B cell (primary cell): Measurements from ENCODE around the gene FIGNL2. TPM values are rescaled to one million over a fixed set of nuclear protein-coding genes. Genes with fewer than 3 reads are reported as not detected.

ENCODE experiments used
- ATAC-seq: fragments of 200-7000 bp; cut with Tn5 transposase; one replicate; pipeline ENCODE4 v1.10.0; 2021; ENCODE audit warnings: low read depth, mild to moderate bottlenecking, moderate number of reproducible peaks, moderate library complexity
- CTCF ChIA-PET: fragments of 350-600 bp; sonication (Branson Sonifier 250); formaldehyde crosslinking; loops from one replicate; lab custom pipeline; 2021; ENCODE audit warnings: antibody characterized with exemption, inconsistent platforms; lab: Charles Lee
- POLR2A ChIA-PET: fragments of 350-600 bp; sonication (Branson Sonifier 250); formaldehyde crosslinking; loops from one replicate; lab custom pipeline; 2021; ENCODE audit warnings: antibody characterized with exemption; lab: Charles Lee
- DNase-seq: peaks from one replicate; pipeline ENCODE4 v3.0.0; 2013
- H2AFZ ChIP-seq: 2 replicates; pipeline ENCODE4 v1.6.1; 2012; ENCODE audit warnings: mild to moderate bottlenecking, low read depth, low read length; ENCODE audit not compliant: insufficient read depth, poor library complexity, severe bottlenecking
- H3K27ac ChIP-seq, 2 donors: 1 replicate in 1 of 2; 2 replicates in 1 of 2; pipeline ENCODE4 v1.5.1; 2012 to 2013; ENCODE audit warnings: low read length in 2 of 2, mild to moderate bottlenecking in 2 of 2, moderate library complexity in 1 of 2
- H3K27me3 ChIP-seq, 4 experiments: fragments of 200-600 bp in 1 of 4; sonication (generic) in 1 of 4; replicated peaks in 1 of 4; 1 replicate in 2 of 4; 2 replicates in 2 of 4; pipeline versions ENCODE4 v1.6.1 to v1.7.0; 2013 to 2016; ENCODE audit warnings: low read length in 3 of 4, mild to moderate bottlenecking in 2 of 4, mixed read lengths in 1 of 4, moderate library complexity in 1 of 4; ENCODE audit not compliant: insufficient read depth in 4 of 4, control insufficient read depth in 3 of 4; ENCODE audit errors: control extremely low read depth in 1 of 4
- H3K36me3 ChIP-seq, 2 experiments: replicated peaks in 1 of 2; 1 replicate in 1 of 2; 2 replicates in 1 of 2; pipeline versions ENCODE4 v1.6.1 to v1.7.1; 2013; ENCODE audit warnings: low read length in 1 of 2; ENCODE audit not compliant: insufficient read depth in 2 of 2, control insufficient read depth in 1 of 2; ENCODE audit errors: control extremely low read depth in 1 of 2, extremely low read depth in 1 of 2
- H3K4me1 ChIP-seq, 2 donors: fragments of 200-600 bp in 1 of 2; sonication (generic) in 1 of 2; 1 replicate in 1 of 2; 2 replicates in 1 of 2; pipeline versions ENCODE4 v1.5.1 to v1.6.1; 2013 to 2017; ENCODE audit warnings: low read length in 2 of 2; ENCODE audit not compliant: control insufficient read depth in 2 of 2, insufficient read depth in 2 of 2
- H3K4me2 ChIP-seq: replicated peaks from 2 replicates; pipeline ENCODE3; 2012; ENCODE audit warnings: mild to moderate bottlenecking, low read depth, low read length; ENCODE audit not compliant: poor library complexity, severe bottlenecking
- H3K4me3 ChIP-seq, 5 experiments: fragments of 200-600 bp in 1 of 5; sonication (generic) in 1 of 5; 1 replicate in 3 of 5; 2 replicates in 2 of 5; pipeline versions ENCODE4 v1.5.1 to v1.7.0; 2011 to 2016; ENCODE audit warnings: low read length in 4 of 5, mild to moderate bottlenecking in 4 of 5, low read depth in 2 of 5, control low read depth in 1 of 5, moderate library complexity in 1 of 5; ENCODE audit not compliant: insufficient read depth in 1 of 5; ENCODE audit errors: control extremely low read depth in 1 of 5, extremely low read depth in 1 of 5
- H3K79me2 ChIP-seq: fragments of 200-600 bp; sonication (generic); one replicate; pipeline ENCODE4 v1.6.0; 2016; ENCODE audit warnings: low read length; ENCODE audit not compliant: control insufficient read depth, insufficient read depth
- H3K9ac ChIP-seq: fragments of 200-600 bp; sonication (generic); 2 replicates; pipeline ENCODE4 v1.6.1; 2017; ENCODE audit warnings: mild to moderate bottlenecking, low read length, moderate library complexity
- H3K9me3 ChIP-seq, 3 donors: one replicate each; pipeline versions ENCODE4 v1.6.1 to v1.7.1; 2013; ENCODE audit warnings: low read length in 2 of 3; ENCODE audit not compliant: control insufficient read depth in 2 of 3, insufficient read depth in 1 of 3; ENCODE audit errors: control extremely low read depth in 1 of 3
- H4K20me1 ChIP-seq: 2 replicates; pipeline ENCODE4 v1.6.0; 2012; ENCODE audit warnings: mild to moderate bottlenecking, low read length; ENCODE audit not compliant: insufficient read depth, control insufficient read depth, poor library complexity, severe bottlenecking
- H3K27ac Mint-ChIP-seq: one replicate; pipeline ENCODE4 v1.8.0; 2021; ENCODE audit warnings: mixed read lengths
- H3K27me3 Mint-ChIP-seq: one replicate; pipeline ENCODE4 v1.8.0; 2021; ENCODE audit warnings: mixed read lengths
- H3K4me1 Mint-ChIP-seq: one replicate; pipeline ENCODE4 v1.8.0; 2021; ENCODE audit warnings: mixed read lengths
- H3K4me3 Mint-ChIP-seq: one replicate; pipeline ENCODE4 v1.8.0; 2021; ENCODE audit warnings: mixed read lengths
- H3K9me3 Mint-ChIP-seq: one replicate; pipeline ENCODE4 v1.8.0; 2022; ENCODE audit warnings: mixed read lengths; ENCODE audit not compliant: insufficient read depth
- CTCF ChIP-seq: fragments of 200-600 bp; IDR thresholded peaks from one replicate; pipeline ENCODE4 v1.8.0; 2022; ENCODE audit warnings: antibody characterized with exemption, mild to moderate bottlenecking
- EZH2 ChIP-seq: IDR thresholded peaks from 2 replicates; pipeline ENCODE4 v1.6.1; 2012; ENCODE audit warnings: borderline replicate concordance, low read depth, mild to moderate bottlenecking, moderate library complexity, low read length; ENCODE audit not compliant: insufficient read depth, poor library complexity, severe bottlenecking
- WGBS: methylation state at CpG from one replicate; pipeline ENCODE4 v1.1.5; 2013; ENCODE audit warnings: missing lambda C conversion rate; ENCODE audit not compliant: insufficient coverage; 5-methylcytosine and 5-hydroxymethylcytosine counted together
- intact Hi-C: fragments of 100-400 bp; cut with micrococcal nuclease; formaldehyde crosslinking; loops from one replicate; pipeline ENCODE4 v1.10.0; 2022
- polyA plus RNA-seq: library from polyadenylated mRNA; depleted of rRNA; stranded (reverse); fragments of >200 nt; gene quantifications from 2 replicates; pipeline ENCODE4 v1.2.3, GENCODE V29; 2012
- total RNA-seq, 2 donors: library from RNA; stranded (reverse); fragments of 120-200 nt in 1 of 2; gene quantifications; 1 replicate in 1 of 2; 2 replicates in 1 of 2; pipeline versions ENCODE4 v1.2.3 to v1.2.4, GENCODE V29; 2013 to 2022

The FIGNL2 gene
- total and polyA plus RNA-seq, 2 donors (not counting 1 experiment from before 2014, with no cell fraction given): 0.16 to 0.79 TPM

GRCh38 chr12:51827925-51828818, 20.3 kb downstream of the FIGNL2 start:
- Mint-ChIP-seq H3K27ac (no peak overlapping the region), H3K4me1 (peaks cover 20% of the 10 kb centered on the region), H3K4me3 (no peak overlapping the region), H3K27me3 (peaks cover 42% of the 10 kb centered on the region), H3K9me3 (no peaks in the 10 kb centered on the region)
- no peak overlapping the region for H3K27ac ChIP-seq
- ChIA-PET CTCF (interaction anchor here (1.0 to 1.5 kb wide), 2 partner anchors 7 to 11 kb away, joined by 3 to 6 read pairs; no protein-coding TSS in a partner anchor), POLR2A (interaction anchor here (0.6 kb wide), 1 partner anchor 48 kb away, joined by 6 read pairs; no protein-coding TSS in a partner anchor)
- peaks cover 16 to 19% of the 10 kb centered on the region in 2 donors for H3K4me1 ChIP-seq
- ATAC-seq: no peak
- H3K4me2 ChIP-seq: peak overlapping the region; percentile 2
- peaks cover 0 to 6% (median 0%) of the 10 kb centered on the region in 3 donors for H3K9me3 ChIP-seq
- H3K79me2 ChIP-seq: no peaks in the 10 kb centered on the region
- no peaks in the 10 kb centered on the region for H3K36me3 ChIP-seq
- H3K4me3 ChIP-seq: no peak overlapping the region
- DNase-seq: no peak
- no peaks in the 10 kb centered on the region for H4K20me1 ChIP-seq
- TF ChIP-seq EZH2 (no peak), CTCF (no peak)
- intact Hi-C loops: no loop called here
- 5% methylated on average over 9 of the region's 11 CpGs for WGBS
- H3K27me3 ChIP-seq: peaks cover 0 to 38% (median 11%) of the 10 kb centered on the region in 4 experiments
- H3K9ac ChIP-seq: no peak overlapping the region
- H2AFZ ChIP-seq: no peak overlapping the region

- H3K9ac ChIP-seq: no peak overlapping the region
- no peak overlapping the region for H2AFZ ChIP-seq
- H3K4me1 Mint-ChIP-seq: peaks cover 17% of the 10 kb centered on the region
- peaks cover 0 to 4% (median 0%) of the 10 kb centered on the region in 3 donors for H3K9me3 ChIP-seq
- peaks cover 9 to 11% of the 10 kb centered on the region in 2 donors for H3K4me1 ChIP-seq
- no peak overlapping the region for H3K4me2 ChIP-seq
- WGBS: 91% methylated on average over 3 of the region's 4 CpGs
- peaks cover 36% of the 10 kb centered on the region for H3K27me3 Mint-ChIP-seq
- H3K4me3 ChIP-seq: no peak overlapping the region
- H3K27ac ChIP-seq: no peak overlapping the region
- H3K36me3 ChIP-seq: no peaks in the 10 kb centered on the region
- H3K9me3 Mint-ChIP-seq: no peaks in the 10 kb centered on the region
- ChIA-PET CTCF (no interaction called here), POLR2A (no interaction called here)
- no peak for DNase-seq
- intact Hi-C loops: no loop called here
- no peaks in the 10 kb centered on the region for H3K79me2 ChIP-seq
- no peak overlapping the region for H3K4me3 Mint-ChIP-seq
- H4K20me1 ChIP-seq: no peaks in the 10 kb centered on the region
- TF ChIP-seq EZH2 (no peak), CTCF (no peak)
- no peak overlapping the region for H3K27ac Mint-ChIP-seq
- ATAC-seq: no peak
- H3K27me3 ChIP-seq: peaks cover 0 to 30% (median 5%) of the 10 kb centered on the region in 4 experiments
These were observed 21.6 kb downstream of the FIGNL2 start for GRCh38 chr12:51826881-51827280.
